CD4-positive, alpha-beta T cell (primary cell): Measurements from ENCODE around the gene SLC44A1. TPM values are rescaled to one million over a fixed set of nuclear protein-coding genes. Genes with fewer than 3 reads are reported as not detected.

Experiments
- ATAC-seq: fragments of 200-7000 bp; cut with Tn5 transposase; one replicate; pipeline ENCODE4 v1.10.0; 2022; ENCODE audit warnings: mild to moderate bottlenecking; ENCODE audit not compliant: poor library complexity
- CTCF ChIA-PET: fragments of 350-600 bp; sonication (Branson Sonifier 250); formaldehyde crosslinking; loops from one replicate; lab custom pipeline; 2021; ENCODE audit warnings: antibody characterized with exemption, inconsistent platforms; lab: Charles Lee
- POLR2A ChIA-PET: fragments of 350-600 bp; sonication (Branson Sonifier 250); formaldehyde crosslinking; loops from one replicate; lab custom pipeline; 2021; ENCODE audit warnings: antibody characterized with exemption, inconsistent platforms; lab: Charles Lee
- DNase-seq, 14 experiments: peaks; one replicate each; pipeline ENCODE4 v3.0.0-alpha.2; 2013 to 2020; ENCODE audit warnings: mixed read lengths in 2 of 14
- H3K27ac ChIP-seq, 2 donors: one replicate each; pipeline versions ENCODE4 v1.5.1 to v1.7.0; 2013; ENCODE audit warnings: low read length in 2 of 2, low read depth in 1 of 2, mild to moderate bottlenecking in 1 of 2
- H3K27me3 ChIP-seq, 2 experiments: 1 replicate in 1 of 2; 2 replicates in 1 of 2; pipeline versions ENCODE4 v1.6.1 to v1.7.0; 2013; ENCODE audit warnings: low read length in 2 of 2, control low read depth in 1 of 2, mild to moderate bottlenecking in 1 of 2, moderate library complexity in 1 of 2; ENCODE audit not compliant: insufficient read depth in 2 of 2, control insufficient read depth in 1 of 2
- H3K36me3 ChIP-seq: one replicate; pipeline ENCODE4 v1.6.1; 2013; ENCODE audit warnings: low read length, control low read depth; ENCODE audit not compliant: insufficient read depth
- H3K4me1 ChIP-seq: one replicate; pipeline ENCODE4 v1.6.1; 2013; ENCODE audit warnings: low read length, control low read depth; ENCODE audit not compliant: insufficient read depth
- H3K4me3 ChIP-seq: one replicate; pipeline ENCODE4 v1.5.1; 2013; ENCODE audit warnings: mild to moderate bottlenecking, low read length, moderate library complexity
- H3K9me3 ChIP-seq, 2 experiments: 1 replicate in 1 of 2; 2 replicates in 1 of 2; pipeline versions ENCODE4 v1.6.1 to v1.7.0; 2013; ENCODE audit warnings: low read length in 2 of 2, mild to moderate bottlenecking in 2 of 2, control low read depth in 1 of 2, moderate library complexity in 1 of 2; ENCODE audit not compliant: control insufficient read depth in 1 of 2, insufficient read depth in 1 of 2
- H3K27ac Mint-ChIP-seq: one replicate; pipeline ENCODE4 v1.8.0; 2020; ENCODE audit warnings: mixed read lengths
- H3K27me3 Mint-ChIP-seq: one replicate; pipeline ENCODE4 v1.8.0; 2021; ENCODE audit warnings: mixed read lengths
- H3K36me3 Mint-ChIP-seq: one replicate; pipeline ENCODE4 v1.8.0; 2021; ENCODE audit warnings: low read depth, mixed read lengths
- H3K4me1 Mint-ChIP-seq: one replicate; pipeline ENCODE4 v1.8.0; 2021; ENCODE audit warnings: low read depth, mixed read lengths
- H3K4me3 Mint-ChIP-seq: one replicate; pipeline ENCODE4 v1.8.0; 2020; ENCODE audit warnings: mild to moderate bottlenecking, mixed read lengths
- H3K9me3 Mint-ChIP-seq: one replicate; pipeline ENCODE4 v1.8.0; 2020; ENCODE audit warnings: mixed read lengths
- intact Hi-C, 2 experiments: fragments of 100-400 bp; cut with DNase I in 1 of 2; cut with micrococcal nuclease in 1 of 2; formaldehyde crosslinking; loops; one replicate each; pipeline versions ENCODE4 v1.15.1 to v1.9.0; 2023 to 2025; cut with DNase I, micrococcal nuclease
- total RNA-seq, 174 experiments: library from RNA in 2 of 174; stranded (reverse) in 2 of 174; gene quantifications; one replicate each; pipeline ENCODE4 v1.2.3 and lab custom pipeline; 2021 to 2026
- TF ChIP-seq, protein P1 (sequence below): fragments of 200-600 bp; IDR thresholded peaks from one replicate; pipeline ENCODE4 v1.8.0; 2022; ENCODE audit warnings: antibody characterized with exemption, mild to moderate bottlenecking

SLC44A1 gene
- total RNA-seq, 2 experiments from 2014 or later: 5.1 to 5.9 TPM

DNA sequence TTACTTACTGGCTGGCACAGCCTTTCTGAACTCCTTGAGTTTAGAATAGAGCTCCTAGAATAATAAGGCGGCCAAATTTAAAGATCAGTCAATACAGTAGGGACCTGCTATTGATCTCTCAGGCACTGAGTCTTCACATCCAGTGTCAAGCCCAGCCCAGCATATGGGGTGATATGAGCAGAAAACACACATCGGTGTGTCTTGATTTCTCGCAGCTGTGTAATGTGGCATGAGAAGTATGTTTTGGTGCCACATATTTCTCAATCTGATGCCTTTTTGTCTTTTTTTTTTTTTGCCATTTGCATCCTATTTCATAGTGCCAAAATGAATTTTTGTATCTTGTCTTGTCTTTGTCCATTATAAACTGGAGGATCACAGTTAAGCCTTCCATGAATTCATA, 152.0 kb downstream of the SLC44A1 start:
- no peak overlapping the region for H3K27ac ChIP-seq
- DNase-seq (no peak), ATAC-seq (no peak)
- no peaks in the 10 kb centered on the region for H3K4me1 ChIP-seq
- Mint-ChIP-seq H3K27me3 (peaks cover 45% of the 10 kb centered on the region), H3K4me1 (no peaks in the 10 kb centered on the region), H3K27ac (no peak overlapping the region), H3K9me3 (no peaks in the 10 kb centered on the region), H3K36me3 (no peaks in the 10 kb centered on the region), H3K4me3 (no peak overlapping the region)
- intact Hi-C loops: no loop called here
- H3K4me3 ChIP-seq: no peak overlapping the region
- H3K9me3 ChIP-seq: peaks cover 0 to 3% of the 10 kb centered on the region in 2 experiments
- ChIA-PET POLR2A (no interaction called here), CTCF (interaction anchor here (0.8 kb wide), 1 partner anchor 11 kb away, joined by 3 read pairs; no protein-coding TSS in a partner anchor)
- H3K27me3 ChIP-seq: peaks cover 7 to 8% of the 10 kb centered on the region in 2 experiments
- H3K36me3 ChIP-seq: no peaks in the 10 kb centered on the region
- TF ChIP-seq, protein P1, sequence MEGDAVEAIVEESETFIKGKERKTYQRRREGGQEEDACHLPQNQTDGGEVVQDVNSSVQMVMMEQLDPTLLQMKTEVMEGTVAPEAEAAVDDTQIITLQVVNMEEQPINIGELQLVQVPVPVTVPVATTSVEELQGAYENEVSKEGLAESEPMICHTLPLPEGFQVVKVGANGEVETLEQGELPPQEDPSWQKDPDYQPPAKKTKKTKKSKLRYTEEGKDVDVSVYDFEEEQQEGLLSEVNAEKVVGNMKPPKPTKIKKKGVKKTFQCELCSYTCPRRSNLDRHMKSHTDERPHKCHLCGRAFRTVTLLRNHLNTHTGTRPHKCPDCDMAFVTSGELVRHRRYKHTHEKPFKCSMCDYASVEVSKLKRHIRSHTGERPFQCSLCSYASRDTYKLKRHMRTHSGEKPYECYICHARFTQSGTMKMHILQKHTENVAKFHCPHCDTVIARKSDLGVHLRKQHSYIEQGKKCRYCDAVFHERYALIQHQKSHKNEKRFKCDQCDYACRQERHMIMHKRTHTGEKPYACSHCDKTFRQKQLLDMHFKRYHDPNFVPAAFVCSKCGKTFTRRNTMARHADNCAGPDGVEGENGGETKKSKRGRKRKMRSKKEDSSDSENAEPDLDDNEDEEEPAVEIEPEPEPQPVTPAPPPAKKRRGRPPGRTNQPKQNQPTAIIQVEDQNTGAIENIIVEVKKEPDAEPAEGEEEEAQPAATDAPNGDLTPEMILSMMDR: no peak

DNA sequence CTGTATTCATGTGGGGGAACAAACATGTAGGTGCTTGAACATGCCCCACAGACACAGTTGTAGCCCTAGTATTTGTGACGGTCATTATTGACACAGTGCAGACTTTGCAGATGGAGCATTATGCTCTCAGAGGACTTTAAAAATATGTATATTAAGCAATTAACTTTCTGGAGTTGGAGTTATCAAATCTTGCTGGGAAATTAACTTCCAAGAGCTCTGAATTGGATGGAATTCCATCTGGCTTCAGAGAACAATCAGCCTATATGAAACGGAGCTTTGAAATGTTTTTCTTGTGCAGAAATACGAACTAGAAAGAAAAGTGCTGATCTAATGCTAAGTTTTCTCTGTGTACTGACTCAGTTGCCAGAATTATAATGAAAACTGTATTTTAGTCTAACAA, 152.4 kb downstream of the SLC44A1 start:
- TF ChIP-seq, protein P1: no peak
- CTCF ChIA-PET: no interaction called here

DNA sequence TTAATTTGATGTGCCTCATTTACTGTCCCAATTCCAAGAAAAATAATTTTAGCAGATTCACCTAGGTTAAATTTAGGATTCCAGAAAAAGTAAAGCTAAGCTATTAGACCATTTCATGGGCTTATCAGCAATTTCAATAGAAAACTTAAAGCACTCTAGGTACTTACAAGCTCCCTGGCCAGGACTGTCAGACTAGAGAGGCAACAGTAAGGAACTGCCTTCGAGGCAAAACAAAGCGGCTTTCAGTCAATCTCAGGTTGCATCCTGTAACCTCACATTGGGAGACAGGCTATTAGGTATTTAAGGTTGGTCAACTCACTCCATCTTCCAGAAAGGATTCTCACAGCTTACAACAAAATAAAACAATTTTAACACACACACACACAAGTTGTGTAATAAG, 154.7 kb downstream of the SLC44A1 start:
- Histone ChIP-seq H3K4me3 (no peak overlapping the region), H3K9me3 (peaks cover 0 to 3% of the 10 kb centered on the region in 2 experiments), H3K27ac (no peak overlapping the region), H3K27me3 (peaks cover 18 to 26% of the 10 kb centered on the region in 2 experiments), H3K36me3 (no peaks in the 10 kb centered on the region), H3K4me1 (peaks cover under 1% of the 10 kb centered on the region)
- TF ChIP-seq, protein P1: no peak
- H3K36me3 Mint-ChIP-seq: no peaks in the 10 kb centered on the region
- no peaks in the 10 kb centered on the region for H3K9me3 Mint-ChIP-seq
- no peak overlapping the region for H3K4me3 Mint-ChIP-seq
- ATAC-seq: no peak
- peaks cover 10% of the 10 kb centered on the region for H3K4me1 Mint-ChIP-seq
- POLR2A ChIA-PET: no interaction called here
- intact Hi-C loops: no loop called here
- DNase-seq: no peak
- H3K27me3 Mint-ChIP-seq: peaks cover 71% of the 10 kb centered on the region
- no peak overlapping the region for H3K27ac Mint-ChIP-seq
- CTCF ChIA-PET: interaction anchor here (1.5 kb wide), 1 partner anchor 9 kb away, joined by 5 read pairs; no protein-coding TSS in a partner anchor

More for the DNA sequence above, 152.4 kb downstream of the SLC44A1 start:
- Mint-ChIP-seq H3K4me1 (no peaks in the 10 kb centered on the region), H3K27ac (no peak overlapping the region), H3K4me3 (no peak overlapping the region), H3K9me3 (no peaks in the 10 kb centered on the region), H3K36me3 (no peaks in the 10 kb centered on the region), H3K27me3 (peaks cover 50% of the 10 kb centered on the region)
- no peak for DNase-seq
- no peak overlapping the region for H3K27ac ChIP-seq
- no peaks in the 10 kb centered on the region for H3K36me3 ChIP-seq
- intact Hi-C loops: no loop called here
- no peak overlapping the region for H3K4me3 ChIP-seq
- ATAC-seq: no peak
- H3K9me3 ChIP-seq: peaks cover 0 to 3% of the 10 kb centered on the region in 2 experiments
- POLR2A ChIA-PET: no interaction called here
- H3K27me3 ChIP-seq: peaks cover 7 to 11% of the 10 kb centered on the region in 2 experiments
- no peaks in the 10 kb centered on the region for H3K4me1 ChIP-seq
